ENCODE results near the gene CREBL2.
"Not testable (repeated sequence)": the region's sequence is repeated elsewhere in the genome, so short reads cannot be mapped to it uniquely, and the experiment has no call there.

Gene CREBL2, protein sequence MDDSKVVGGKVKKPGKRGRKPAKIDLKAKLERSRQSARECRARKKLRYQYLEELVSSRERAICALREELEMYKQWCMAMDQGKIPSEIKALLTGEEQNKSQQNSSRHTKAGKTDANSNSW

DNA sequence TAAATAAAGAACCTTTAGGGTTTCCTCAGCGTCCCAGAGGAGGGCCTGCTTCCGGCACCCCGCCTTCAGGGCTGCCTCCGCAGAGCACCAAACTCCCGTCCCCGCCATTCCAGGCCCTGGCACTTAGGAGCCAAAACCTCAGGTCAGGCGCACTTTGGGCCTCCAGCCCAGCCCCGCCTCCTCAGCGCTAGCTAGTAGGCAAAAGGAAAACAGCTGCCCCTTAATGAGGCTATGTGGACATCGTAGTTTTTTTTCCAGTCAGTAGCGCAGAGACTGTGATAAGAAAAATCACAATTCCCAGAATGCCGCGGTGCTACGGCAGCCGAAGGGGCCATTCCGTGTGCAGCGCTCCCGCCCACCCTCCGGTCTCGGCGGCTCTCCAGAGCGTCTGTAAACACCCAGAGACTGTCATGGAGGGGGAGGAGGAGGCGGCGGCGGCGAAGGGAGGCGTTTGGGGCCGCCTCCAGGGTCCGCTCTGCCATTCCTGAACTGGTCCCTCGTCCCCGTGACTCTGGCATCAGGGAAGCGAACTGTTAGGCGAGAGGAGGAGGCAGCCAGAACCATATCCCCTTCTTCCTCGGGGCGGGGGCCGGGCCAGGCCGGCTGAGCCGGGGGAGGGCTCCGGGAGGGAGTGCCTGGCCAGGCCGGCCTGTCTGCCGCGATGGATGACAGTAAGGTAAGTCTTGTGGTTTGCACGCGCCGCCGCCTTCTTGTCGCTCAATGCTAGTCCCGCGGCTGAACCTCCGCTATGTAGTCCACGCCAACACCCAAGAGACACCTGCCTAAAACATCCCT is at the start of gene CREBL2:
TSS of gene CREBL2 (plus strand) at position 365 of the 795 bp plus-strand sequence. CDS start at position 662, 297 bp downstream.
- DNase-seq (ENCODE audit: low spot score), result peak; percentile 93

DNA sequence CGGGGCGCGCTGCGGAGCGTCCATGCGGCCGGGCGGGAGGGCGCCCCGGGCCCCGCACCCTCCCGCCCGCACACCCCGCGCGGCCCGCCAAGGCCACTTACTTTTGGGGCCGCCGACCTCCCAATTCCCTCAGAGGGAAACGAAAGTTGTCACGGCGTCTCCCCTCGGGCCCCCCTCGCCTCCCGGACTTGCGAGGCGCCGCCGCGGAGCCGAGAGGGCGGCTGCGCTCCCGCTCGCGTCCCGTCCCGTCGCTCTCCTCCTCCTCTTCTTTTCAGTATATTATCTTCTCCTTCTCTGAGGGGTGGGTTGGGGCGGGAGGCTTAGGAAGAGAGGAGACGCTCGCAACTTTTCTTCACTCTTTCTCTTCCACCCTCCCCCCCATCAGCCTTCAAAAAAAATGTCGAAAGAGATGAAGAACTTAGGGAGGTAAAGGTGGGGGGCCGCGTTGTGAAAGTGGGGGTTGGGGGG is 49.6 kb upstream of the CREBL2 start:
- peak; percentile 39 for DNase-seq (ENCODE audit: low spot score)

DNA sequence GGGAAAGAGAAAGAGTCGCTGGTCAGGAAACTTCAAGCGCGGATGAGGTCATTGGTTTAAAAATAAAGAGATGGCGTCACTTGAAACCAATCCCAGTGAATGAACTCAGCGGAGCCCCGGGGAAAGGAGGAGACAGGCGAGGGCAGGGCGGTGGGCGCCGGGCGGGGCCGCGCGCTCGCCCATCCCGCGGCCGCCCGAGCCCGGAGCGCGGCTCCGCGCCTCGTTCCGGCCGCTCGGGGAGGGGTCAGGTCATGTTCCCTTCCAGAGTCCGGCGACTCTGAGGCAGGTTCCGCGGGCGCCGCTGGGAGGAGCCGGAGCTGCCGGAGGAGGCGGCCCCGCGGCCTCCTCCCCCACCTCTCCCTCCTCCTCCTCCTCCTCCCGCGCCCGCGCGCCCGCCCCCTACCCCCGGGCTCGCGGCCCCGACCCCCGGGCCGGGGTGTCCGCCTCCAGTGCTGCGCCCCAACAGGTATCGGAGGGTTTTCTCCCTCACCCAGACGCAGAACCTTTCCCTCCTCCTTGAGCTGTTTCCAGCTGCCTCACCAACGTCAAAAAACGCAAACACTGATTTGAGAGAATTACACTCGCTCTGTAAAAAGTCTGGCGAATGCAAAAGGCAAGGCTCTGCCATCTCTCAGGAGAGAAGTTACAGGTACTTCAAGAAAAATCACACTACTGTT is 49.0 kb upstream of the CREBL2 start, which contains the start of gene DUSP16:
TSS of gene DUSP16 (minus strand) at position 279 of the 677 bp plus-strand sequence. CDS start 41,765 bp downstream, outside the sequence.
- peak; percentile 91 for DNase-seq (ENCODE audit: low spot score)

DNA sequence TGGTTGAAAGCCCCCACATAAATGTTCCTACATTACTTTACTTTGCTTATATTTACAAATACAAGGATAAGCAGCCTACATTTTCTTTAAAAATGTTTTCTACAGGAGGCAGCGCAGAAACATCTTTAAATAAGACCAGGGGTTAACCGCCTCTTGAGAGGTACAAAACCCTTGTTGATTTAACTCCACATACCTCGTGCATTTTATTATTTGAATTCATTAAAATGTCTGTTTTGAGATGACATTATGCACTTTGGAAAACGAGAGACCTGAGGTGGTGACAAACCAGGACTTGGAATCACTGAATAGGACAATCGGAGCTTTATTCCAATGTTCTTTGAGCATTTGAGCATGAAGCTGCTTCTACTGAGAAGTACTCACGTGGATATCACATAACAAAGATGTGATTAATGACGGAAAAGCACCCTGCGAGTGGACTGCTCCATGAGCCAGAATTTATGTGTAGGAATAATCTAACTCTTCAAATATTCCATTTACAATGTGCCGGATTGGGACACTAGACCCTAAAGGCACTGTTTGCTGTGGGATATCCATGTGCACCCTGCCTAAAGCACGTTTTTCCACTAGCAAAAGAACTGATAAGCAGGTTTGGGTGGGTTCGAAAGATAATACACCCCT is 48.3 kb upstream of the CREBL2 start:
- no peak for DNase-seq (ENCODE audit: low spot score)

DNA sequence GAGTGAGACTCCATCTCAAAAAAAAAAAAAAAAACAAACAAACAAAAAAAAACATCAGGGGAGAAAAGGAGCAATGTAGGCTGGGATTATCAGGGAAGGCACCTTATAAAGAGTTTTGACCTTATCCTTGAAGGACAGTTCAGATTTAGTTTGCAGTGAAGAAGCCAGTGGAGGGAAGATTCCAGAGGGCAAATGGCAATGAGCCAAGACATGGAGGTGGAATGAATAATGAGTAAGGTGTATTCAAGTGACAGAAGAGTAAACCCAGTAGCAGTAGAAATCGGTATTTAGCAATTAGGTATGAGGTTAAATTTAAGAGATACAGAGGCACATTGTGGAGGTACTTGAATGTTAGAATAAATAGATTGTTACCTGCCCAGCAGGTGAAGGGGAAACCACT is 46.8 kb upstream of the CREBL2 start:
- DNase-seq (ENCODE audit: low spot score), result no peak

DNA sequence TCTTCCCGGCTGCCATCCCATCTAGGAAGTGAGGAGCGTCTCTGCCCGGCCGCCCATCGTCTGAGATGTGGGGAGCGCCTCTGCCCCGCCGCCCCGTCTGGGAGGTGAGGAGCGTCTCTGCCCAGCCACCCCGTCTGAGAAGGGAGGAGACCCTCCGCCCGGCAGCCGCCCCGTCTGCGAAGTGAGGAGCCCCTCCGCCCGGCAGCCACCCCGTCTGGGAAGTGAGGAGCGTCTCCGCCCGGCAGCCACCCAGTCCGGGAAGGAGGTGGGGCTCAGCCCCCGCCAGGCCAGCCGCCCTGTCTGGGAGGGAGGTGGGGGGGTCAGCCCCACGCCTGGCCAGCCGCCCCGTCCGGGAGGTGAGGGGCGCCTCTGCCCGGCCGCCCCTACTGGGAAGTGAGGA is 45.7 kb upstream of the CREBL2 start:
- DNase-seq (ENCODE audit: low spot score), result not testable (repeated sequence)

DNA sequence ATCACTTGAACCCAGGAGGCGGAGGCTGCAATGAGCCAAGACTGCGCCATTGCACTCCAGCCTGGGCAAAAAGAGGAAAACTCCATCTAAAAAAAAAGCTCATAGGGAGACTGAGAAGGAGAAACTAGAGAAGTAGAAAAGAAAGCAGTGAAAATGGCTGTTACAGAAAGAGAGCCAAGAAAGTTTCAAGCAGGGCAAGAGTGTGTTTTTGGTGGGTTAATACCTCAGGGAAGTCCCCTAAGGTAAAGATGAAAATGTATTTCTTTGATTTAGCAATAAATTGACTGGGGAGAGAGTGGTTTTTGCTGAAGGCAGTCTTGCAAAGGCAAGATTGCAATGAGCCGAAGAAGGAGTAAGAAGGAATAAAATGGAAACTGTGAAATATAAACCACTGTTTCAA is 39.0 kb upstream of the CREBL2 start:
- no peak for DNase-seq (ENCODE audit: low spot score)

DNA sequence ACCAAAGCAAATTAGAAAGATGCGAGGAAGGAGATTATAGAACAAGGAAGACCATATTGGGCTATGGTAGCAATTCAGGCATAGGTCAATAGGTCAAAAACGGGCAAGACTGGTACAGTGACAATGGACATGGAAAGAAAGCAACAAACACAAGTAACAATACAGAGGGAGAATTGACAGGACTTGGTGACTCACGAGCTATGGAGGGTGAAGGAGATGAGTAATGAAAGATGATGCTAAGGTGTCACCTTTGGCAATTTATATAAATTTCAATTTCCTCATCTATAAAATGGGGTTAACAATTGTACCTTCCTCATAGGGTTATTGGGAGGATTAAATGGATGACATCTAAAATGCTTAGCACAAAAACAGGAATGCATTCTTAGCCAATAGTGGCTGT is 33.9 kb upstream of the CREBL2 start:
- DNase-seq (ENCODE audit: low spot score), result no peak

DNA sequence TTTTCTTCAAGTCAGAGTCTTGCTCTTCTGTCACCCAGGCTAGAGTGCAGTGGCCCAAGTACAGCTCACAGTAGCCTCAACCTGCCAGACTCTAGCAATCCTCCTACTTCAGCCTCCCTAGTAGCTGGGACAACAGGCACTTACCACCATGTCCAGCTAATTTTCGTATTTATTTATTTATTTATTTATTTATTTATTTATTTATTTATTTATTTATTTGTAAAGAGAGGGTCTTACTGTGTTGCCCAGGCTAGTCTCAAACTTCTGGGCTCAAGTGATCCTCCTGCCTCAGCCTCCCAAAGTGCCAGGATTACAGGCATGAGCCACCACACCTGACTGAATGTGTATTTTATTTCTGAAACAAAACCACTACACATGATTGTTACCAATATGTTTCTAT is 31.0 kb upstream of the CREBL2 start:
- not testable (repeated sequence) for DNase-seq (ENCODE audit: low spot score)

DNA sequence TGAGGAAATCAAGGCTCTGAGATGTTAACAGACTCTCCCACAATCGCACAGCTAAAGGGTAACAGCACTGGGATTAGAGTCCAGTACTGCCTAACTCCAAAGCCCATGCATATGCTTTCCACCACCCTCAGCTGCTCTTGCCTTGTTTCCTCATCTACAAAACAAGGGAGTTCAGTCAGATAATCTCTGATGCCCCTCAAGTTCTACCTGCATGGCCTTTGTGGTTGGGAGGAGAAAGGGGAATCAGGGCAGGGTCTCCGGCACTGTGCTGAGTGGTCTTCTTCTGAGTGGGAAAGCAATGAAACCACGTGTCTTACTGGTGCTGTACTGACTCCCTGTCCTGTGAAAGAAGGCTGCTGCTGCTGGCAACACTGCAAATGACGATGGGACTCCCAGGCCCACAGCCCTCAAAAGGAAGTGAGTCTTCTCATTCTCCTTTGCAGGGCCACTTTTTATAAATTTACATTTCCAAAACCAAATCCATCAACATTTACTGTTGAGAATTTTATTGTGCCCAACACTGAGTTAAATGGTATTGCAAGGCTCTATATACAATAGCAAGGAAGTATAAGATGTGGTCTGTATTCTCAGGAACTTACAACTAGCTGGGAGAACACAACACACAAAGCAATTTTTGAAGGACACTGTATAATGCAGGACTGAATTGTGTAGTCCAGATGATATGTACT is 29.3 kb upstream of the CREBL2 start:
- no peak for DNase-seq (ENCODE audit: low spot score)

DNA sequence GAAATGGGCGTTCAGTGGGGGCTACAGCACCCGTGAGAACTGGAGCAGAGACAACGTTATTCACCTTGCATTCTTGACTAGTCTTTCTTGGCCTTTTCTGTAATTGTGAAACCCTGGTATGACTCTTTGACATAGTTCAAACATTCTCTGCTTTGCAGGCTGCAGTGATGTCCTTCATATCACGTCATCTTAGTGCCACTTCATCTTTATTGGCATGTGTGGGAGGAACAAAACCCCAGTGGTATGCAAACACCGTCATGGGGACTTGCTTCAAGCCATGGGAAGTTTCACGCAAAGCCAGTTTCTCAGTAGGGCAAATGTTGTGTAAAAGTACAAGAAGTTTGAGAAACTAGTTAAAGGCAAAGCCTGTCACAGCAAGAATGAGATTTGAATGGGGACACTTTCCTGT is 28.8 kb upstream of the CREBL2 start:
- no peak for DNase-seq (ENCODE audit: low spot score)

DNA sequence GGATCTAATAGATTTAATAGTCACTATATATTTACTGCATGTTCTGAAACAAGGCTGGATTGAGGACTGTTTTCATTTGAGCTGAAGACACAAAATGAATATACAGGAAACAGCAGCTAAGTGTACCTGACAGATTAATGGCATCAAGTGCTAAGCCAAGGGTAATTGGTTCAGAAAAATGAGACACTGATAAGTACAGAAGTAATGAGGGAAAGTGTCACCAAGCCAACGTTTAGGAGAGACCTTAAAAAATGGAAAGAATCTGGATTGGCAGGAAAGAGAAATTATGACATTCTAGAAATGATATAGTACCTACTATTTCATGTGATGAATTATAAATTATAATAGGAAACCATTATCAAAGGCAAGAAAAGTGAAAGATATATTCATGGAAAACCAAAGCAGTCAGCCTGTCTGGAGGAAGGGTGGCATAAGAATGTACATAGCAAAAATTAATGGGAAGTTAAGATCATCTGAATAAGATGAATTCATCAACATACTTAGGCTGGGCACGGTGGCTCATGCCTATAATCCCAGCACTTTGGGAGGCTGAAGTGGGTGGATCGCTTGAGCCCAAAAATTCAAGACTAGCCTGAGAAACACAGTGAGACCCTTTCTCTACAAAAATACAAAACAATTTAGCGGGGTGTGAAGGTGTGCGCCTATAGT is 28.0 kb upstream of the CREBL2 start:
- DNase-seq (ENCODE audit: low spot score), result no peak

DNA sequence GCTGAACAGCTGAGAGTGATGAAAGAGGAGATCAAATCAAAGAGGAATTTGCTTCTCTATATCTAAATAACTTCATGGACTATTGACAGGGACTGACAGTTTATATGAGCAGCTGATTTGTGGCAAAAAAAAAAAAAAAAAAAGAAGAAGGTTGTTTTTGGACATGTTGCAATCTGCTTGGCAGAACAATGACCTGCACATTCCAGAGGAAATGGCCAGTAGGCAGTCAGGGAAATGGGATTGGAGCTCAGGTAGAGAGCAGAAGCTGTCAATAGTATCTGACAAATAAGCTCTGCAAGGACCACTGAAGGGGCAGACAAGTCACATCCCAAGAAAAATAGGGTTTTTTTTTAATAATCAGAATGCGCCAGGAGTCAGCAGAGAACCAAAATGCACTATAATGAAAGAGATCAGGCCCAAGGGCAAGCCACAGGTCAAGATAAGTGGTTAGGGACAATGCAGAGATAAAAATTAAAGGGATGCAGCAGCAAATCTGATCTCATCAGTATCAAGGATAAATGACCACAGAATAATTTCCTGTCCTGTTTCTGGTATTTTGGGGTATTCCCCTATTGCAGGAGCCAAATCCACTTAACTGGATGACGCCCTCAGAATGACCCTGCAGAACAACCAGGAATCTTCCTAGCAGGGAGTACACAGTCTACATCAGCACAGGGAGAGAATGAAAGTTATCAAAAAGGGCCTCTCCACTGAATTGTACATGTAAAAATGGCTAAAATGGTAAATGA is 26.4 kb upstream of the CREBL2 start:
- DNase-seq (ENCODE audit: low spot score), result peak; percentile 27

DNA sequence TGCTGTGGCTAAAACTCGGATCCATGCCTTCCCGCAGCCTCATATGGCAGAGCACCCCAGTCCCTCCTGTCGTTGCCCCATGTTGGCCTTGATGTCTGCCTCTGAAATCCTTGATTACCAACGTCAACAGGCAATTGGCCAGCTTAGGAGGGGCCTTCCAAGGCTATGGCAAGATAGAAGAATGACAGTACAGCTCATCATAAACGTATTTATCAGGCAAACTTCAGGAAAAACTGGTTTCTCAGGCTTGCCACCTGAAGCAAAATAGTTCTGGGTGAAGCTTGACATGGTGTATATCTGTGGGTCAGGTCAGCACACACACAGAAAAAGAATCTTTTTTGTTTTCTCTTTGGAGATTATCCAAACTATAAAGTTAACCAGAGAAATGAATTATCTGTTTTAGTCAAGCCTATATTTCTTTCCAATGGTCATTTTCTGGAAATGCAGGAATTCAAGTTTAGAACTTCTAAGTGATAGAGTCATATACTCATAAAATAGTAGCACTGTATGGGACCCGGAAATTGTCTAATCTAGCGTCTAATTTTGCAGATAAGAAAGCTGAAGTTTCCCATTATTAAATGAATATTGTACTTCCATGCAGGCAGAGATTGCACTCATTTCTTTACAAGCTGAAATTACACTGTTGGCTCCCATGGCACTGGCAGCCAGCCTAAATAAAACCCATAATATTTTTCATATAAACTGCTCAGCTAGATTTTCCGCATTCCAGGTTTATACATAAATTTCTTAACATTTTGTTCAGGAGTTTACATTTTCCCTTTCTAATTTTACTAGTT is 24.6 kb upstream of the CREBL2 start:
- no peak for DNase-seq (ENCODE audit: low spot score)

DNA sequence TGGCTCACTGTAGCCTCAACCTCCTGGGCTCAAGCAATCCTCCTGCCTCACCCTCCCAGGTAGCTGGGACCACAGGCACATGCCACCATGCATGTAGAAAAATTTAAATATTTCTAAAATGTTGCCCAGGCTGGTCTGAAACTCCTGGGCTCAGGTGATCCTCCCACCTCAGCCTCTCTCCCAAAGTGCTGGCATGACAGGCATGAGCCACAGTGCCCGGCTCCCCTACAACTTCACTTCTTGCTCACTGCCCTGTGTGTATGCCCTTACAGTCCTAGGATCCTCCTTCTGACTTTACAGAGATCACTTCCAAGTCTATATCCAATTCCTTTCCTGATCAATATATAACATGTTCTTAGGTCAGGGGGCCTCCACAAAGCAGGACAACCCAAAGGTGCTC is 23.8 kb upstream of the CREBL2 start:
- DNase-seq (ENCODE audit: low spot score), result no peak

DNA sequence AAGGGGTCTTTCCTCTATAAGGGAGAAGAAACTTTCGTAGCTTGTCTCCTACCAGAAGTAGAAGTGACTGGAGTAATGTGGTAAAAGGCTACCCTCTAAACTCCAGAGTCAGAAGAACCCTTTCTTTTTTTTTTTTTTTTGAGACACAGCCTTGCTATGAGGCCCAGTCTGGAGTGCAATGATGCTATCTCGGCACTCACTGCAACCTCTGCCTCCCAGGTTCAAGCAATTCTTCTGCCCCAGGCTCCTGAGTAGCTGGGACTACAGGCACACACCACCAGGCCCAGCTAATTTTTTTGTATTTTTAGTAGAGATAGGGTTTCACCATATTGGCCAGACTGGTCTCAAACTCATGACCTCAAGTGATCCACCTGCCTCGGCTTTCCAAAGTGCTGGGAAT is 23.2 kb upstream of the CREBL2 start:
- DNase-seq (ENCODE audit: low spot score), result not testable (repeated sequence)

DNA sequence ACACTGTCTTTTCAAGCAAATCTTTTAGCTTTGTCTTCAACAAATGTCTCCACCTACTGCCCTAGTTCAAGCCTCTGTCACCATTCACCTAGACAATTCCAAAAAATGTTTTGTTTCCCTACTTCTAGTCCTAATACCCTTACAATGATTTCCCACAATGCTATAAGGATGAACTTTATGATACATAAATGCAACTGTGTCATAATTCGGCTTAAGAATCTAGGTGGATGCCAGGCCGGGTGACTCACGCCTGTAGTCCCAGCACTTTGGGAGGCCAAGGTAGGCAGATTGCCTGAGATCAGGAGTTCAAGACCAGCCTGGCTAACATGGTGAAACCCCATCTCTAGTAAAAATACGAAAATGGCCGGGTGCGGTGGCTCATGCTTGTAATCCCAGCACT is 20.7 kb upstream of the CREBL2 start:
- no peak for DNase-seq (ENCODE audit: low spot score)

DNA sequence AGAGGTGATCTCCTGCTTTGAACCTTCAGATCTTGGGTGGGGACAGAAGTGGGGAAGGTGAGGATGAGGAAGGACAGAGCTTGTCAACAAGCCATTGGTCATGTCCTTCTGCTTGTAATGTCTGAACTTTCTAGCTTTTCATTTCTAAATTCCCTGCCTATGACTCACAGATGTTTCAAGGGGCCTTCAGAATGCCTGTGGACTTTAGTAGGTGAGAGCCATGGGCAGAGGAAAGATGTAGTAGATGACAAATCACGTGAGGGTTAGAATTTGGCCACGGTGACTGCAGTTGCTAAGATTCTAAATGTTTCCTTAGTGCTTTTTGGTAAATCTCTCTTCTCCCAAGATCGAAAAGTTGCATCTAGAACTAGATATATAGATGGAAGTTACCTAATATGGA is 18.7 kb upstream of the CREBL2 start:
- DNase-seq (ENCODE audit: low spot score), result no peak

DNA sequence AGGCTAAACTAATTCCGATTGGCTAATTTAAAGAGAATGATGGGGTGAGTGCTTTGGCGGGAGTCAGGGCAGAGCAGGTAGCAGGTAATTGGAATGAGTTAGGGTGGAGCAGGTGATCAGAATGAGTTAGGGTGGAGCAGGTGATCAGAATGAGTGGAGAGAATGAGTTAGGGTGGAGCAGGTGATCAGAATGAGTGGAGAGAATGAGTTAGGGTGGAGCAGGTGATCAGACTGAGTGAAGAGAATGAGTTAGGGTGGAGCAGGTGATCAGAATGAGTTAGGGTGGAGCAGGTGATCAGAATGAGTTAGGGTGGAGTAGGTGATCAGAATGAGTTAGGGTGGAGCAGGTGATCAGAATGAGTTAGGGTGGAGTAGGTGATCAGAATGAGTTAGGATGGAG is 15.7 kb upstream of the CREBL2 start:
- not testable (repeated sequence) for DNase-seq (ENCODE audit: low spot score)

DNA sequence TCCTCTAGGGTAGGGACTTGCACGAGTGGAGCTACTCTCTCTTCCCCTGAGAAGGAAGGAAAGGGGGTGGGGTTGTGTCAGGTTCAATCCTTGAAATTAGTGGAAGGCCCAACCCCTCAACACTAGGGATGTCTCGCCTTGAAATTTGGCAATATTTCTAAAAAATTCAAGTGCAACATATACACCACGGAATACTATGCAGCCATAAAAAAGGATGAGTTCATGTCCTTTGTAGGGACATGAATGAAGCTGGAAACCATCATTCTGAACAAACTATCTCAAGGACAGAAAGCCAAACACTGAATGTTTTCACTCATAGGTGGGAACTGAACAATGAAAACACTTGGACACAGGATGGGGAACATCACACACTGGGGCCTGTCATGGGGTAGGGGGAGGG is 15.1 kb upstream of the CREBL2 start:
- not testable (repeated sequence) for DNase-seq (ENCODE audit: low spot score)

Measured in iPS-NIHi11 (cell line).